AG08396 (cell line): ENCODE data around the gene DCK.

Source experiments
- DNase-seq: peaks from one replicate; pipeline ENCODE4 v3.0.0; 2012; ENCODE audit warnings: low spot score, mixed read lengths

DCK gene

DNA sequence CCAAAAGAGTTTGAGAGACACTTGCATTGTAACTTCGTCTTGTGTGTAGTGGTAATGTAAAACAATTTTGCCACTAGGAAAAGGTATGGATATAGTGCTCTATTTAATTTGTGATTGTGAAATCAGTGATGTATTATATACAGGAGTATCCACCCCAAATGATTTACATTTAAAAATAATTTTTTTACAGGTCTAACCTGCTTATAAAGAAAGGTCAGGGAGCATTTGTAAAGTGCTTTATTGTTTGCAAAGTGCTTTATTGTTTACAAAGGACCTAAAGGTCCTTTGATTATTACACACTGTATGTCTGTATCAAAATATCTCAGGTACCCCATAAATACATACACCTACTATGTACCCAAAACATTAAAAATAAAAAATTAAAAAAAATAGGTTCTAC is 70.3 kb downstream of the DCK start:
- DNase-seq, result no peak

DNA sequence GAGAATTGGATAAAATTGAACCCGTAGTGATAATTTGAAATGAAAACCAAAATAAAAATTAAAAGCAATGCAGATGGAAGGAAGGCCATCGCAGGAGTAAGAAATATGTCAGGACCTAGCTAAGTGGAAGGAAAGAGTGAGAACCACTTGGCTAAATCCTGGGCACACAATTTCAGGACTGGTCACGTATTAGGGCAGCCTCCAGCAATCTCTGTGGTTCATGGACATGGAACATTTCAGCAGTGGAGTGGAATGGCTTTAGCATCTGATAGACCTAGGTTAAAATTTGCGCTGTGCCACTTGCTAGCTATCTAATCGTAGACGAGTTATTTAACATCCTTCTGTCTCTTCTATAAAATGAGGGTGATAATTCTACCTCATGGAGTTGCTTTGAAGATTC is 71.1 kb downstream of the DCK start:
- no peak for DNase-seq

DNA sequence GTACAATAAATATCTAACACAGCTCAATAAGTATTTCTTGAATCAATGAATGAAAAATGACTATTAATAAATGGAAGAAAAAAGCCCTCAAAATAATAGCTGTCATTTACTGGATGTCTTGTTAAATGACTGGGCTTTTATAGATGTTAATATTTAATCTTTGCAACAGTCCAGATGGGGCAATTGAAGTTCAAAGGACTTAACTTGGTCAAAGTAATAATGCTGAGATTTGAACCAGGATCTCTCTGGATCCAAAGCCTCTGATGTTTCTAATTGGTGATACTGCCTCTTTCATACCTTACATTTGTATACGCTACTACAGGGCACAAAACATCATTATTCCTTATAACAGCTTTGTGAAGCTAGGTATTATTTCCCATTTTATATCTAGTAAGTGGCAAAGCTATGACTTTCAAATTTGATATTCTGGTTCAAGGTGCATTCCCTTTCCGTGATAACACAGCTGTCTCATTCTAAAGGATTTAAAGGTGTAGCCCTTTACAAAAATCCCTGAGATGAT is 72.6 kb downstream of the DCK start:
- no peak for DNase-seq

DNA sequence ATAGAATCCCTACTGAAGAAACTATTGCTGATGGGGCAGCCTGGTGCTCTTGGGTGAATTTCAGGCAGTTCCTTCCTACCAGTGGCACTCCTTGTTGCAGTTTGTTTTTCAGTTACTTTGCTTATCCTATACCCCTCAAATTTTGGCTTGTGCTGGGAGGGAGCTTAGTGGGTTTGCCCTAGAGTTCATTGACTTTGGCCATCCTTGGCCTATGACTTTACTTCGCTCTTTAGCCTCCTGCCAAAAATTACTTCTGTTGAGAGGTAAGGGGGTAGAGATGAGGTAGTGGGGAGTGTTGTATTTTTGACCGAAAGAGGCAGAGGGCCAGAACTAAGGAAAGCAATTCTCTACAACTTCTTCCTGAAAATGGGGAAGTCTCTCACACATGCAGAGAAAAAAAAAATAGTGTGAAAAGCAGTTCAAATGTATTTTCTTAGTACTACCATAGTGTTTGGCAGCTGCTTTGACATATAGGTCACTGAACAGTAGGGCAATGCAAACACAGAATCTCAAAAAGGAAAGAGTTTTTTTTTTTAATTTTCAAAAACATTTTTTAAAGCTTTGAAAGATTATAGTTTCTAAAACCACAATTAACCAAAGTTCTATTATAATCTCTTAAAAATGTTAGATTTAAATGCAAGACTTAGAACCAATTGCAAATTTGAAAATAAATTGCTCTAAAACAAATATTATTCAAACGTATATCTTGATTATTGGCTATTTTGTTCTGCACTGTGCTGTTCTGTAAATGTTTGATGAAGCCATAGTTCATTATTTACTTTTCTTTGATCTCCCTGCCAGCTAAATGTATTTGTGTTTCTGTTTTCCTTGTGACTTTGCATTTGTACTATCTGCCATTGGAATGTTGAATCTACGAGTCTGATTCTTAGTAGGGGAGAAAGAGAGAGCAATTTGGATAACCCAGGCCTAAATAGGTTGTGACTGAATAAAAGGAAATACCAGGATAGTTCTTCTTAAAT is 73.6 kb downstream of the DCK start:
- no peak for DNase-seq

DNA sequence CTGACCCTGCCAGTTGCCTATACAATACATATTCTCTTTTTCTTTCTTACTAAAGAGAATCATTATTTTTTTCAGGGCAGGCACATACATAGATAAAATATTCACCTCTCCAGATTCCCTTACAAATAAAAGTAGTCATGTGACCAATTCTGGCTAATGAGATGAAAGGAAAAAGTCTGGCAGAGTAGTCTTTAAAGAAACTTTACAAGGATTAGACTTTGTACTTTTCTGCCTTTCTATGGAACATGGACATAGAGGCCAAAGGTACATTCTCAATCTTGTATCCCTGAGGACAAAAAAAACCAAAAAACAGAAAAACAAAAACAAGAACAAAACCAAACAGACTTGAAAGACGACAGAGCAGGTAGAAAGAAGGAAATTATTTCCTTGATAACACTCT is 75.6 kb downstream of the DCK start:
- DNase-seq, result no peak

DNA sequence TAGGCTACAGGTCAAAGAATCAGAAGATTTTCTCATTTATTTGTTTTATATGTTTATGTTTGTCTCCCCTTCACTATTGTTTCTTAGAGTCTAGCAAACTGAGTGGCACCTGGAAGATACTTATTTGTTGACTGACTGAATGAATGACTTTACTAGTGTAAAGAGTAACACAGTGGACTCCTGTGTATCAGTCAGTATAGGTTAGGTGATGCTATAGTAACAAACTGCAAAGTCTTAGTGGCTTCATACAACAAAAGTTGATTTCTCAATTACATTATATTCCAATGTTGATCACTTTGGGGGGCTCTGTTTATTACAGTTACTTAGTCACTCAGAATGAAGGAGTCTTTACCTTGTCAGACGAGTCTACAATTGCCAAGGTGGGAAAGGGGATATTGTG is 76.6 kb downstream of the DCK start:
- no peak for DNase-seq

DNA sequence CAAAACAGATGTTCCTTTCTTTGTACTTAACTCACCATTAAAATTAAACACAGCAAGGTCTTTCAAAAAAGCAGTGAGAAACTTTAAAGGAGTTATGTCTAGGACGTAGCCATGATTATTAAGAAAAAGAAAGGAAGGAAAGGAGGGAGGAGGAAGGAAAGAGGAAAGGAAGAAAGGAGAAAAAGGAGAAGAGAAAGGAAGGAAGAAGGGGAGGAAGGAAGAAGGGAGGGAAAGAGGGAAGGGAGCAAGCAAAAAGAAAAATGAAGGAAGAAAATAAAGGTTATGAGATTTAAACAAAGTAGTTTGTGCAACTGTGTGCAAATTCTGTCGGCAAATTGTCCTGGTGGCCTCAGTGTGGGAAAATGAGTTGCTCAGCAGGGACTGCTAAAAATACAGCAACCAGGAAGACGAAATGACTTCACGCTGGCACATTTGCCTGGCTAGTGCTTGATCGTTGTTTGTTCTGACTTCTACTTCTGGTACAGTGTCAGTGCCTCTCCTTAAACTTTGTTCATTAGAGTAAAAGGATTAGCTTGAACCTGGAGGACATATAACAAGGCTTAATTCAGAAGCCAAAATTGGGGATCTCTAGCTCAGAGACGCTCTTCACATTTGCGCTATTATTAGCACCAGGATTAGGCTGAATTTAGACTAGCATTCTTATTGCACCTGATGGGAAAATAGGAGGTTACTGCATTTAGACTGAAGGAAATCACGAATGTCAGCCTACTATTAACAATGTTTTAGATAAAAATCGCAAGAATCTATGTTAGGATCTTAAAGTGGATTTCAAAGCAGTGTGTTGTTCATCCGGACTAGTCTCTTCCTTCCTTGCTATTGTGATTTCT is 81.2 kb downstream of the DCK start:
- no peak for DNase-seq
